ENCODE results near the gene DET1. TPM values are rescaled to one million over a fixed set of nuclear protein-coding genes. Genes with fewer than 3 reads are reported as not detected.

The DET1 gene
- total and polyA plus RNA-seq, 9 donors, result 10.0 to 22.8 (median 14.2) TPM

GRCh38 chr15:88580532-88580931 is 34.1 kb upstream of the DET1 start:
- Histone ChIP-seq H3K27me3 (no peaks in the 10 kb centered on the region), H3K36me3 (no peaks in the 10 kb centered on the region), H3K27ac (no peak overlapping the region), H3K4me1 (ENCODE audit: insufficient read depth) (no peaks in the 10 kb centered on the region), H3K4me3 (no peak overlapping the region), H3K9me3 (no peaks in the 10 kb centered on the region)
- TF ChIP-seq CTCF (IDR thresholded peaks at IDR 0.05) (no peak), EP300 (IDR thresholded peaks at IDR 0.05) (no peak), POLR2A (IDR thresholded peaks at IDR 0.05) (no peak)
- WGBS, 3 donors, result 60 to 65% (median 65%) methylated on average over 4 of the region's 4 CpGs
- DNase-seq, result no peak
- intact Hi-C loops (cut with DNase I), result loop anchor here in 1 of 4 donors (10.0 kb wide), 1 partner anchor 1564 kb away; no protein-coding TSS in a partner anchor

- 79 to 83% (median 83%) methylated on average over 3 of the region's 3 CpGs for WGBS, 3 donors
- Histone ChIP-seq H3K27me3 (no peaks in the 10 kb centered on the region), H3K4me1 (ENCODE audit: insufficient read depth) (no peaks in the 10 kb centered on the region), H3K27ac (no peak overlapping the region), H3K4me3 (no peak overlapping the region), H3K9me3 (no peaks in the 10 kb centered on the region), H3K36me3 (no peaks in the 10 kb centered on the region)
- TF ChIP-seq CTCF (IDR thresholded peaks at IDR 0.05) (no peak), POLR2A (IDR thresholded peaks at IDR 0.05) (no peak), EP300 (IDR thresholded peaks at IDR 0.05) (no peak)
- intact Hi-C loops (cut with DNase I), result no loop called here
- DNase-seq, result no peak
Measured at GRCh38 chr15:88579322-88579721, 32.8 kb upstream of the DET1 start.

GRCh38 chr15:88574655-88575054 is 28.2 kb upstream of the DET1 start:
- no peak overlapping the region for H3K4me3 ChIP-seq
- H3K9me3 ChIP-seq, result no peaks in the 10 kb centered on the region
- H3K27me3 ChIP-seq, result no peaks in the 10 kb centered on the region
- no peaks in the 10 kb centered on the region for H3K4me1 ChIP-seq (ENCODE audit: insufficient read depth)
- no peaks in the 10 kb centered on the region for H3K36me3 ChIP-seq
- 29 to 42% (median 33%) methylated on average over 7 of the region's 7 CpGs for WGBS, 3 donors
- no peak for DNase-seq
- H3K27ac ChIP-seq, result no peak overlapping the region
- TF ChIP-seq CTCF (IDR thresholded peaks at IDR 0.05) (no peak), EP300 (IDR thresholded peaks at IDR 0.05) (no peak), POLR2A (IDR thresholded peaks at IDR 0.05) (no peak)
- intact Hi-C loops (cut with DNase I), result no loop called here

GRCh38 chr15:88574077-88574476 is 27.6 kb upstream of the DET1 start:
- H3K4me1 ChIP-seq (ENCODE audit: insufficient read depth), result no peaks in the 10 kb centered on the region
- H3K4me3 ChIP-seq, result no peak overlapping the region
- no peak overlapping the region for H3K27ac ChIP-seq
- intact Hi-C loops (cut with DNase I), result no loop called here
- H3K9me3 ChIP-seq, result no peaks in the 10 kb centered on the region
- no peak for DNase-seq
- TF ChIP-seq POLR2A (IDR thresholded peaks at IDR 0.05), result no peak
- TF ChIP-seq EP300 (IDR thresholded peaks at IDR 0.05), result no peak
- no peak for TF ChIP-seq CTCF (IDR thresholded peaks at IDR 0.05)
- 38 to 57% (median 55%) methylated on average over 1 of the region's 1 CpG for WGBS, 3 donors
- H3K27me3 ChIP-seq, result no peaks in the 10 kb centered on the region
- no peaks in the 10 kb centered on the region for H3K36me3 ChIP-seq

Data from ovary (tissue), 9 donors.